Muscle of leg (tissue), 11 donors: Measurements from ENCODE around the gene TRRAP. TPM values are rescaled to one million over a fixed set of nuclear protein-coding genes. Genes with fewer than 3 reads are reported as not detected.

Experiments
- DNase-seq: peaks from one replicate; pipeline ENCODE4 v3.0.0; 2013
- H3K27ac ChIP-seq: one replicate; pipeline ENCODE4 v1.5.1; 2013; ENCODE audit warnings: mild to moderate bottlenecking, low read length, control low read depth
- H3K27me3 ChIP-seq: one replicate; pipeline ENCODE4 v1.6.1; 2013; ENCODE audit warnings: low read length; ENCODE audit not compliant: control insufficient read depth, insufficient read depth
- H3K36me3 ChIP-seq: one replicate; pipeline ENCODE4 v1.6.1; 2013; ENCODE audit warnings: low read length; ENCODE audit not compliant: control insufficient read depth, insufficient read depth
- H3K4me1 ChIP-seq: one replicate; pipeline ENCODE4 v1.6.1; 2013; ENCODE audit warnings: low read length; ENCODE audit not compliant: control insufficient read depth, insufficient read depth
- H3K4me3 ChIP-seq: one replicate; pipeline ENCODE4 v1.5.1; 2013; ENCODE audit warnings: low read length, control low read depth
- H3K9me3 ChIP-seq: replicated peaks from 2 replicates; pipeline ENCODE4 v1.6.1; 2013; ENCODE audit warnings: low read depth, low read length; ENCODE audit not compliant: control insufficient read depth
- WGBS: methylation state at CpG from one replicate; pipeline ENCODE4 v1.1.5; 2013; ENCODE audit warnings: missing lambda C conversion rate; ENCODE audit not compliant: insufficient coverage; 5-methylcytosine and 5-hydroxymethylcytosine counted together
- polyA plus RNA-seq, 8 donors: library from polyadenylated mRNA; unstranded; fragments of 120-200 nt; gene quantifications; one replicate each; pipeline versions ENCODE4 v1.2.1 to v1.2.3, GENCODE V29; 2013; ENCODE audit warnings: inconsistent platforms in 1 of 8, low replicate concordance in 1 of 8; ENCODE audit not compliant: insufficient read length in 8 of 8, insufficient read depth in 1 of 8
- total RNA-seq: library from RNA; stranded (reverse); fragments of 120-200 nt; gene quantifications from one replicate; pipeline ENCODE4 v1.2.4, GENCODE V29; 2013

The TRRAP gene
- total and polyA plus RNA-seq, 9 donors: 13.6 to 30.3 (median 24.3) TPM

DNA sequence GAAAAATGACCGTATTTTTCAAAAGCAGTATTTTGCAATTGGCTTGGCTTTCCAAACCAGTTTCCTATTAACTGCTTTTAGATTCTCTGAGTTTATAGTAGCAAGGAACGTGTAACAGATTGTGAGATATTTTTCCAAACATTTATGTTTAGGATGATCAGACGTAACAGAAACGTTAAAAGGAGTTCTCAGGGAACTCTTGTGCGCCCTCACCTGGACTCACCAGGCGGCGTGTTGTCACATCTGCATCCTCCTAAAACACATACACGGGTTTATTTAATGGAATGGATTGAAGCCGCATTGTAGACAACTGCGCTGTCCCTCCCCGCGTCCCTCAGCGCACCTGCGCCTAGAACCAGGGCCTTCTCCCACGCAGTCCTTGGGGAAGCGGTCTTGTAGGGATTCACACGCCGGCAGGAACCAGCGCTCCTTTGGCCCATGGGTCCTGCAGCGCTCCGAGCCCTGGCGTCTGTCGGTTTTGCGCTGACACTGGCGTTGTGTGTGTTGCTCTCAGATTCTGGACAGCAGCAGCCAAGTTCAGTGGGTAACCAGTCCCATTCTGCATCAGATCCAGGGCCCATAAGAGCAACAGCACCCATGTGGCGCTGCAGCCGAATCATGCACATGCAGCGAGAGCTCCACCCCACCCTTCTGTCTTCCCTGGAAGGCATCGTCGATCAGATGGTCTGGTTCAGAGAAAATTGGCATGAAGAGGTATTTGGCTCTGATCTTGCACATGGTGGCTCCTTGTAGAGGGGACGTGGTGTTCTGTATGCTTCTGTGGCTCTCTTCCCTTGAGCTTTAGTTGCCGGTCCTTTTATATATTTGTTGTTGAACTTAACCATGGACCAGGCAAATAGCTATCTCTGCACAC, 114.9 kb downstream of the TRRAP start:
- Histone ChIP-seq H3K36me3 (peaks cover 76% of the 10 kb centered on the region), H3K27me3 (no peaks in the 10 kb centered on the region), H3K4me3 (no peak overlapping the region), H3K9me3 (no peaks in the 10 kb centered on the region), H3K27ac (no peak overlapping the region), H3K4me1 (no peaks in the 10 kb centered on the region)
- 92% methylated on average over 23 of the region's 32 CpGs for WGBS
- no peak for DNase-seq

DNA sequence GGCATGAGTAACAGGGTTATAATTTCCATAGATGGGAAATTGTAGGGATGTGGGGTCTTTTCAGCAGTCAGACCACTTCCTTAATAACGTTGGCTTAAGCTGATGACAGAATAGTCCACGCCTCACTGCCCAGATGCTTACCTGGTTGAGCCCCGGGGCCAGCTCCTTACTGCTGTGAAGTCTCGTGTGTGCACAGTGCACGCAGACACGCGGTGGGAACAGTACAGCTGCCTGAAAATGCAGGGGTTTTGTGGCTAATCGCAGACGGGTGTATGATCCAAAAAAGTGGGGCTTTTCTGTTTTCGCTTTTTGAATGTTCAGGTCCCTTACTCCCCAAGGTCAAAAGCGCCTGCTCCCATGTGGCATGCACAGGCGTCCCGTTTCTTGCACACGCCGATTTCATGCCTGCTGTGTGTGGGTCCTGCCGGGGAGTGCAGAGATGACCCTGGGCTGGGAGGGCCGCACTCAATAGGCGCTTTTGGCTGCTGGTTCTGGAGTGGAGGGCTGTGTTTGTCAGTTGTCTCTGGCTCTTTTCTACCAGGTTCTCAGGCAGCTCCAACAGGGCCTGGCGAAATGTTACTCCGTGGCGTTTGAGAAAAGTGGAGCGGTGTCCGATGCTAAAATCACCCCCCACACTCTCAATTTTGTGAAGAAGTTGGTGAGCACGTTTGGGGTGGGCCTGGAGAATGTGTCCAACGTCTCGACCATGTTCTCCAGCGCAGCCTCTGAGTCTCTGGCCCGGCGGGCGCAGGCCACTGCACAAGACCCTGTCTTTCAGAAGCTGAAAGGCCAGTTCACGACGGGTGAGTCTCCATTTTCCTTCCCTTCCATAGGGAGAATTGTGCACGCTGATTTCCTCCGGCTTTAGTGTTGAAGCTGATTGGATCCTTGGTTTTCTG, 116.0 kb downstream of the TRRAP start:
- Histone ChIP-seq H3K4me3 (no peak overlapping the region), H3K9me3 (no peaks in the 10 kb centered on the region), H3K27me3 (no peaks in the 10 kb centered on the region), H3K4me1 (no peaks in the 10 kb centered on the region), H3K36me3 (peaks cover 76% of the 10 kb centered on the region), H3K27ac (no peak overlapping the region)
- DNase-seq: no peak
- WGBS: 96% methylated on average over 25 of the region's 34 CpGs

DNA sequence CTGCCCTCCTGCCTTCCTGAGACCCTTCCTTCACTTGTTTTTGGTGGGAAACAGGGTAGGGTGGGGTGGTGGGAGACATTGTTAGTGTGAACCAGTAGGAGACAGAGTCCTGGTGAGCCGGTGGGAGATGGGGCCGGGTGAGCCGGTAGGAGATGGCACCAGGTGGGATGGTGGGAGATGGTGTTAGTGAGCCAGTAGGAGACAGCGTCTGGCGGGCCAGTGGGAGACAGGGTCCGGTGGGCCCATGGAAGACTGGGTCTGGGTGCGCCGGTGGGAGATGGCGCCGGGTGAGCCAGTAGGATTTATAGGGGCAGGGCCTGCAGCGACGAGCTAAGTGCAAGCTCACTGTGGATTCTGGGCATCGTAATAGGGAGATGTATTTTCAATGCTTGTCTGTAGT, 116.8 kb downstream of the TRRAP start:
- Histone ChIP-seq H3K27me3 (no peaks in the 10 kb centered on the region), H3K9me3 (no peaks in the 10 kb centered on the region), H3K4me1 (no peaks in the 10 kb centered on the region), H3K4me3 (no peak overlapping the region), H3K27ac (no peak overlapping the region), H3K36me3 (peaks cover 79% of the 10 kb centered on the region)
- DNase-seq: no peak
- 91% methylated on average over 13 of the region's 13 CpGs for WGBS

DNA sequence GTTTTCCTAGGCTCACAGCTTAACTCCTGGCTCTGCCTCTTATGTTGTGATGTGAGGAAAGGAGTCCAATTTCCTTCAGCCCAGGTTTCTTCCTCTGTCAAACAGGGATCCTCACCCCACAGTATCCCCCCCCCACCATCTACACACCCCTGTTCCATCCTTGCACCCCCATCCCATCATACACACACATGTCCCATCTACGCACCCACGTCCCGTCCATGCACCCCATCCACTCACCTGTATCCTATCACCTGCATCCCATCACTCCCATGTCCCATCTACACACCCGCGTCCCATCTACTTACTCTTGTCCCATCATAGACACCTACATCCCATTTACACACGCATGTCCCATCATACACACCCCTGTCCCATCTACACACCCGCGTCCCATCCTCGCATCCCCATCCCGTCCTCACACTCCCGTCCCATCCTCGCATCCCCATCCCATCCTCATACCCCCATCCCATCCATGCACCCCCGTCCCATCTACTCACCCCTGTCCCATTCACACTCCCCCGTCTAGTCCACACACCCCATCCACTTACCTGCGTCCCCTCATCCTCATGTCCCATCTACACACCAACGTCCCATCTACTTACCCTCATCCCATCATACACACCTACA, 117.3 kb downstream of the TRRAP start:
- H3K4me1 ChIP-seq: no peaks in the 10 kb centered on the region
- H3K36me3 ChIP-seq: peaks cover 79% of the 10 kb centered on the region
- no peak overlapping the region for H3K4me3 ChIP-seq
- 95% methylated on average over 16 of the region's 16 CpGs for WGBS
- H3K27me3 ChIP-seq: no peaks in the 10 kb centered on the region
- H3K27ac ChIP-seq: no peak overlapping the region
- H3K9me3 ChIP-seq: no peaks in the 10 kb centered on the region
- DNase-seq: no peak

DNA sequence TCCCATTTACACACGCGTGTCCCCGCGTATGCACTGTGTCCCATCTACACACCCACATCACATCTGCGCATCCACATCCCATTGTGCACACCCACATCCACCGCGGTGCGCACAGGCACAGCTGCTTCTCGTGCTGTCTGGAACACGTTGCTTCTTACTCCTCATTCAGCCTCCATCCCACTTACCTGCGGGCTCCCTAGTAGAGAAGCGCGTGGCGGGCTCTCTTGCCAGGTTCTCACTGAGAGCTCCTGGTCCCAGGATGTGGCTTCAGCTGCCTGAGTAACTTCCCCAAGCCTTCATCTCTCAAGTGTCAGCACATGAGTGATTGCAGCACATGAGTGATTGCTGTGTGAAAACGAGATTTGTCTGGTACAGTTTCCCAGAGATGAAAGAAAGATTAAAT, 117.8 kb downstream of the TRRAP start:
- Histone ChIP-seq H3K36me3 (peaks cover 79% of the 10 kb centered on the region), H3K27me3 (no peaks in the 10 kb centered on the region), H3K4me3 (no peak overlapping the region), H3K9me3 (no peaks in the 10 kb centered on the region), H3K4me1 (no peaks in the 10 kb centered on the region), H3K27ac (no peak overlapping the region)
- no peak for DNase-seq
- WGBS: 96% methylated on average over 13 of the region's 15 CpGs

DNA sequence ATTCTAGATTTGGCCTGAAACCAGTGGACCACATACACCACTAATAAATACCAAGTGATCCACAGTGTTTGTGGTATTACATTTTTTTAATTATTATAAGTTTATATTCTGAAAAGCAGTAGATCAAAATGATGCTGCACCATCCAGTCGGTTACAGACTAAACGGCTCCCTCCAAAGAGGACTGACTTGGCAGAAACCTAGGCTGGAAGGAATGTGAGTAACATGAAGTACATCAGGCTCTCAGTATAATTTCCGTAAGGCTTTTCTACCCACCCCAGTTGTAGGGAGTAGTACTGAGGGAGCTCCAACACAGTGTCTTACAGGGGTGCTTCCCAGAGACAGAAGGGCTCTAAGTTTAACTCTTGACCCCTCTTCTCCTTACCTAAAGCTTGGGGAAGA, 119.5 kb downstream of the TRRAP start:
- WGBS: 40% methylated on average over 1 of the region's 3 CpGs
- DNase-seq: peak; percentile 81

DNA sequence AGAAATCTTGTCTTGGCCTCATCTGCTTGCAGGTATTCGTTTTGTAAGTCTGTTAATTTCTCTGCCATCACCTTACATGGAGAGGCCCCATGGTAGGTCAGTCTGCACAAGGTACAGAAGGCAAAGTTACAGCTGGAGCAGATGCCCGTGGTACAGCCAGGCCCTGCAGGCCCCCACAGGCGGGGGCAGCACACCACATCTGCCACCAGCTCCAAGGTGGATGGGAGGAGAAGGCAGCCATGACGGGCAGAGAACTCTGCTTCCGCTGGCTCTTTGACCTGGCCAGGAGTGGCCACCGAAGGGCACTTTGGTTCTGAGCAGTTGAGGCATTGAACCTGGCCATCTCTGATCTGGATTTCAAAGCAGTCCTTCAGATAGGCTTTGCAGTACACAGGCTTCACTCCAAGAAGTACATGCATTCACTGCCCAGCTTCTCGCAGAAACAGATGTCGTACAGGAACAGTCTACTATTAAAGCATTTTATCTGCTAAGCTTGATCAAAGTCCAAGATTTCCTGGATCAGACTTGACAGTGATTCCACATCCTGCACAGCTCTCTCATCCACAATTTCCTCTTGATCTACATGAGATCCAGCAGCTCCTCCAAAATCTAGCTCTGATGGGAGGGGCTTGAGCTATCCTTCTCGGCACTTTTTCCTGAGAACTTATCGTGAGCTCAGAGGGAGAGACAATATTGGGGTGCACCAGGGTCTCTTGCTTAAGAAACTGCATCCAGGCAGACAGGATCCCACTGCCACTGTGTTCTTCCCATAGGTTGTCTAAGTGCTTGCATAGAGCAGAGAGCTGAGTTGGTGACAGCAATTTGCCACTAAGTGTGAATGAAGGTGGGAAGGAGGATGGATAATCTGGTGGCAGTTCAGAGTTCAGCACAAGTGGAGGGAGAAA, 120.7 kb downstream of the TRRAP start:
- Histone ChIP-seq H3K36me3 (peaks cover 75% of the 10 kb centered on the region), H3K9me3 (no peaks in the 10 kb centered on the region), H3K4me3 (no peak overlapping the region), H3K27ac (no peak overlapping the region), H3K4me1 (no peaks in the 10 kb centered on the region), H3K27me3 (no peaks in the 10 kb centered on the region)
- peak; percentile 68 for DNase-seq
- 77% methylated on average over 7 of the region's 10 CpGs for WGBS

More for the DNA sequence above, 119.5 kb downstream of the TRRAP start:
- Histone ChIP-seq H3K9me3 (no peaks in the 10 kb centered on the region), H3K36me3 (peaks cover 78% of the 10 kb centered on the region), H3K4me1 (no peaks in the 10 kb centered on the region), H3K27ac (no peak overlapping the region), H3K4me3 (no peak overlapping the region), H3K27me3 (no peaks in the 10 kb centered on the region)

DNA sequence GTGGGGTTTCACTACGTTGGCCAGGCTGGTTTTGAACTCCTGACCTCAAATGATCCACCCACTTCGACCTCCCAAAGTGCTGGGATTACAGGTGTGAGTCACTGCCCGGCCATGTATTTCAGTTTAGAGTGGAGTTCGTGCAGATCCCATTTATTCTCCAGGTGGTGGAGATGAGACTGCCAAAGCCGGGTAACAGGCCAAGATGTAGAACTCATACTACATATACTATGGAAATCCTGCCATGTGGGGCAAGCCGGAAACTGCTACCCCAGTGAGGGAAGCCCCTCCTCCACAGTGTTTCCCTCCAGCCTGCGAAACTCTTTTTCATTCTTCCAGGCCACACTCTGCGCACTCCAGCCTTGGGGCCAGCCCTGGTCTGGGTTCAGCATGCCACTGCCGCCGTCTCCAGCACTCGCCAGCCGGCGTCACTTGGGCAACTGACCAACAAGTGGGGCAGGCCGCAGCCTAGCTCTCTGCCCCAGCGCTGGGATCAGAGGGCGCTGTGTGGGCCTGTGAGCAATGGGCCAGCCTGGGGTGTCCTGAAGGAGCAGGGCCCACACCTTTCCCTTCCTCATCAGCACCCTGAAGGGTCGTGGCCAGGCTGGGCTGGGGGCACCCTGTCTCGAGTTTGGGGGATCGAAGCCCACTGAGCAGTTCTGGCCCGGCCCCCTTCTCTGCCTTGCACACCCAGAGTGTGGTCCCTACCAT, 122.0 kb downstream of the TRRAP start:
- no peaks in the 10 kb centered on the region for H3K4me1 ChIP-seq
- H3K36me3 ChIP-seq: peaks cover 75% of the 10 kb centered on the region
- H3K27me3 ChIP-seq: no peaks in the 10 kb centered on the region
- H3K9me3 ChIP-seq: no peaks in the 10 kb centered on the region
- peak; percentile 61 for DNase-seq
- 91% methylated on average over 14 of the region's 20 CpGs for WGBS
- no peak overlapping the region for H3K4me3 ChIP-seq
- no peak overlapping the region for H3K27ac ChIP-seq

DNA sequence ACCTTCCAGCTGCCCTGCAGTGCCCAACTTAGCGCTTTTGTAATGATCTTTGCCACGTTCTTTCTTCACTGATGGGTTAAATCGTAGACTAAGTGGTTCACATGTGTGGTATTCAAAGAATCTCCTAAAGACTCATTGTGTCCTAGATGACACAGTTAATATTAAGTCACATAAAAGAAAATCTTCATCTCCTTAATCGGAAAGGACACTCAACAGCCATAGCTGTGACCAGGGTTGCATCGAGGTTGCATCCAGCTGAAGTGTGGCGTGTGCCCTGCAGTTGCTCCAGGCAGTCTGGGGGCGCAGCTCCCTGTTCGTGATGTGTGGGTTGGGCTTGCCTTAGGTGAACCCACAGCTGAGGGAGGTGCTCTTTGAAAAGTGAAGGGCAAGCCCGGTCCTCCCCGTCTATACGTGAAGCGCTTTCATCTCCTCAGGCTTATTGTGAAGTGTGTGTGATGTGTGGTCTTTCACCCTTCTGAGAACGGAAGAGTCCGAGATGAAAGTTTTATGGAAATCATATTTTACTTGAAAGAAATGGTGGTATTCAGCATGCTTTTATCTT, 122.7 kb downstream of the TRRAP start:
- peaks cover 75% of the 10 kb centered on the region for H3K36me3 ChIP-seq
- no peak for DNase-seq
- H3K27me3 ChIP-seq: no peaks in the 10 kb centered on the region
- no peak overlapping the region for H3K4me3 ChIP-seq
- 81% methylated on average over 5 of the region's 14 CpGs for WGBS
- H3K4me1 ChIP-seq: no peaks in the 10 kb centered on the region
- H3K27ac ChIP-seq: no peak overlapping the region
- H3K9me3 ChIP-seq: no peaks in the 10 kb centered on the region
